Stimulated activated CD8-positive, alpha-beta memory T cell treated with anti-CD3 and anti-CD28 coated beads, Interleukin-2, amount 100 ng/mL, for 48 hours (primary cell): ENCODE data around the gene C1QA.

Experiments
- DNase-seq, 2 donors: peaks; one replicate each; pipeline ENCODE4 v3.0.0-alpha.2; 2020; ENCODE audit warnings: low read depth in 2 of 2

C1QA gene

GRCh38 chr1:22636353-22636752 lies at the start of gene C1QA:
Gene C1QA (plus strand): TSS chr1:22636628. CDS start chr1:22637617, 989 bp downstream.
- DNase-seq: no peak

GRCh38 chr1:22587247-22587646 lies 49.2 kb upstream of the C1QA start:
- DNase-seq: no peak

GRCh38 chr1:22588899-22589422 lies 47.5 kb upstream of the C1QA start:
- DNase-seq: no peak

- DNase-seq: no peak
Measured at GRCh38 chr1:22591576-22591975, 44.9 kb upstream of the C1QA start.

GRCh38 chr1:22592051-22592450 lies 44.4 kb upstream of the C1QA start:
- no peak for DNase-seq

- no peak for DNase-seq
Measured at GRCh38 chr1:22592919-22593790, 43.3 kb upstream of the C1QA start.

- no peak for DNase-seq
Measured at GRCh38 chr1:22594396-22594795, 42.0 kb upstream of the C1QA start.

GRCh38 chr1:22595108-22595507 lies 41.3 kb upstream of the C1QA start:
- no peak for DNase-seq

- no peak for DNase-seq
Measured at GRCh38 chr1:22597301-22597965, 39.0 kb upstream of the C1QA start.

- no peak for DNase-seq
Measured at GRCh38 chr1:22597996-22598395, 38.4 kb upstream of the C1QA start.

GRCh38 chr1:22598736-22599135 lies 37.7 kb upstream of the C1QA start:
- no peak for DNase-seq

- DNase-seq: no peak
Measured at GRCh38 chr1:22600071-22600816, 36.2 kb upstream of the C1QA start.

- DNase-seq: no peak
Measured at GRCh38 chr1:22600817-22601605, 35.4 kb upstream of the C1QA start.

- no peak for DNase-seq
Measured at GRCh38 chr1:22601610-22602009, 34.8 kb upstream of the C1QA start.

- no peak for DNase-seq
Measured at GRCh38 chr1:22602060-22602740, 34.2 kb upstream of the C1QA start.

GRCh38 chr1:22606161-22606560 lies 30.3 kb upstream of the C1QA start:
- DNase-seq: no peak

GRCh38 chr1:22607154-22607553 lies 29.3 kb upstream of the C1QA start:
- DNase-seq: no peak

- no peak for DNase-seq
Measured at GRCh38 chr1:22608361-22608760, 28.1 kb upstream of the C1QA start.

GRCh38 chr1:22609291-22609690 lies 27.1 kb upstream of the C1QA start:
- DNase-seq: no peak

GRCh38 chr1:22611530-22611947 lies 24.9 kb upstream of the C1QA start:
- peak in 1 of 2 donors; percentile 8 for DNase-seq
